Keratinocyte (primary cell): ENCODE measurements around the gene RNASE12. TPM values are rescaled to one million over a fixed set of nuclear protein-coding genes. Genes with fewer than 3 reads are reported as not detected.
A peak's percentile ranks its signal among the peaks of the same experiment; 100 is the strongest.

Experiments
- DNase-seq: peaks from one replicate; pipeline ENCODE4 v3.0.0-alpha.2; 2011; ENCODE audit warnings: low read depth, missing footprints, low spot score
- FAIRE-seq: peaks from 2 replicates; lab custom pipeline; 2011; peaks lifted over from hg19 to GRCh38; lab: Jason Lieb, UNC
- H2AFZ ChIP-seq: 2 replicates; pipeline ENCODE4 v1.6.0; 2012; ENCODE audit warnings: low read length, control low read depth, inconsistent platforms; ENCODE audit not compliant: control insufficient read depth
- H3K27ac ChIP-seq: 2 replicates; pipeline ENCODE4 v1.5.1; 2011; ENCODE audit warnings: low read length; ENCODE audit not compliant: control insufficient read depth, insufficient read depth
- H3K27me3 ChIP-seq: 3 replicates; pipeline ENCODE4 v1.6.0; 2011; ENCODE audit warnings: low read length; ENCODE audit not compliant: control insufficient read depth, insufficient read depth; ENCODE audit errors: extremely low read depth
- H3K36me3 ChIP-seq, 2 experiments: 2 replicates in 1 of 2; 3 replicates in 1 of 2; pipeline ENCODE4 v1.5.1; 2011; ENCODE audit warnings: low read length in 2 of 2, mild to moderate bottlenecking in 1 of 2; ENCODE audit not compliant: control insufficient read depth in 2 of 2, insufficient read depth in 2 of 2; ENCODE audit errors: extremely low read depth in 1 of 2
- H3K4me1 ChIP-seq: 3 replicates; pipeline ENCODE4 v1.5.1; 2011; ENCODE audit warnings: low read length; ENCODE audit not compliant: control insufficient read depth, insufficient read depth; ENCODE audit errors: extremely low read depth
- H3K4me2 ChIP-seq: 3 replicates; pipeline ENCODE4 v1.6.0; 2011; ENCODE audit warnings: low read depth, low read length; ENCODE audit not compliant: control insufficient read depth, insufficient read depth; ENCODE audit errors: extremely low read depth
- H3K4me3 ChIP-seq, 3 experiments: fragments of 200-600 bp in 1 of 3; sonication (generic) in 1 of 3; 2 replicates in 2 of 3; 3 replicates in 1 of 3; pipeline ENCODE4 v1.5.1; 2011 to 2016; ENCODE audit warnings: low read length in 3 of 3, mild to moderate bottlenecking in 3 of 3, control low read depth in 2 of 3, inconsistent platforms in 1 of 3, low read depth in 1 of 3, mixed read lengths in 1 of 3, mixed run types in 1 of 3, moderate library complexity in 1 of 3; ENCODE audit not compliant: control insufficient read depth in 2 of 3, insufficient read depth in 2 of 3; ENCODE audit errors: extremely low read depth in 1 of 3
- H3K79me2 ChIP-seq: 2 replicates; pipeline ENCODE4 v1.6.0; 2012; ENCODE audit warnings: low read length; ENCODE audit not compliant: control insufficient read depth, insufficient read depth
- H3K9ac ChIP-seq: 3 replicates; pipeline ENCODE4 v1.6.0; 2011; ENCODE audit warnings: low read length; ENCODE audit not compliant: control insufficient read depth, insufficient read depth; ENCODE audit errors: extremely low read depth
- H3K9me1 ChIP-seq: 3 replicates; pipeline ENCODE4 v1.6.0; 2011; ENCODE audit warnings: low read length; ENCODE audit not compliant: control insufficient read depth, insufficient read depth; ENCODE audit errors: extremely low read depth
- H3K9me3 ChIP-seq: 2 replicates; pipeline ENCODE4 v1.5.1; 2012; ENCODE audit warnings: low read depth, low read length; ENCODE audit not compliant: control insufficient read depth
- H4K20me1 ChIP-seq: 3 replicates; pipeline ENCODE4 v1.6.0; 2011; ENCODE audit warnings: low read length; ENCODE audit not compliant: control insufficient read depth, insufficient read depth; ENCODE audit errors: extremely low read depth
- CTCF ChIP-seq, 3 experiments: IDR thresholded peaks in 1 of 3; conservative IDR thresholded peaks in 1 of 3; optimal IDR thresholded peaks in 1 of 3; 2 replicates in 2 of 3; 3 replicates in 1 of 3; pipeline versions ENCODE3 to v1.5.1; 2011; ENCODE audit warnings: low read length in 3 of 3, mild to moderate bottlenecking in 3 of 3, moderate library complexity in 2 of 3, control low read depth in 1 of 3, inconsistent platforms in 1 of 3; ENCODE audit not compliant: insufficient read depth in 2 of 3; ENCODE audit errors: extremely low read depth in 1 of 3
- EZH2 ChIP-seq: IDR thresholded peaks from one replicate; pipeline ENCODE4 v1.6.1; 2012; ENCODE audit warnings: inconsistent platforms, mild to moderate bottlenecking, low read length, moderate library complexity
- dilution Hi-C: fragments of 300-500 bp; cut with MboI; formaldehyde crosslinking; loops from one replicate; pipeline ENCODE4 v1.7.0; 2020; ENCODE audit warnings: low sequenced_read_pairs; ENCODE audit not compliant: extremely low pct_ligation_motif_present
- polyA plus RNA-seq, 5 experiments: library from polyadenylated mRNA; depleted of rRNA in 3 of 5; stranded (reverse) in 3 of 5; stranded (forward) in 1 of 5; unstranded in 1 of 5; fragments of >200 nt; gene quantifications; 1 replicate in 1 of 5; 2 replicates in 3 of 5; 3 replicates in 1 of 5; pipeline versions ENCODE4 v1.2.1 to v1.2.3, GENCODE V29; 2011 to 2012; ENCODE audit warnings: missing spikeins in 2 of 5, low read depth in 1 of 5, low replicate concordance in 1 of 5

Gene RNASE12
- polyA plus RNA-seq, 1 donor (not counting 4 experiments of a cell fraction or from before 2014, with no cell fraction given): not detected

GRCh38 chr14:20628063-20628854 is 37.1 kb upstream of the RNASE12 start:
- no peak for TF ChIP-seq CTCF (optimal IDR thresholded peaks at IDR 0.05 in 1 of 3, IDR thresholded peaks at IDR 0.05 in 1 of 3, conservative IDR thresholded peaks at IDR 0.05 in 1 of 3; ENCODE audit: extremely low read depth in 1 of 3, insufficient read depth in 2 of 3, low read length in 3 of 3)
- no peaks in the 10 kb centered on the region for H3K36me3 ChIP-seq
- H3K27me3 ChIP-seq: no peaks in the 10 kb centered on the region
- H3K4me1 ChIP-seq: peaks cover 20% of the 10 kb centered on the region
- H3K9ac ChIP-seq: no peak overlapping the region
- H3K9me3 ChIP-seq: no peaks in the 10 kb centered on the region
- DNase-seq (no peak), FAIRE-seq (no peak)
- H3K27ac ChIP-seq: no peak overlapping the region
- no peaks in the 10 kb centered on the region for H3K9me1 ChIP-seq
- H2AFZ ChIP-seq: peak overlapping the region; percentile 8
- no peaks in the 10 kb centered on the region for H3K79me2 ChIP-seq
- H3K4me3 ChIP-seq: peak overlapping the region in 1 of 3 experiments; percentile 16
- peak overlapping the region; percentile 53 for H3K4me2 ChIP-seq
- dilution Hi-C loops: no loop called here
- H4K20me1 ChIP-seq: no peaks in the 10 kb centered on the region

GRCh38 chr14:20627346-20628027 is 36.3 kb upstream of the RNASE12 start:
- peaks cover 17% of the 10 kb centered on the region for H3K4me1 ChIP-seq
- DNase-seq: no peak

More at GRCh38 chr14:20627346-20628027, 36.3 kb upstream of the RNASE12 start:
- Histone ChIP-seq H3K79me2 (no peaks in the 10 kb centered on the region), H3K27ac (no peak overlapping the region), H3K27me3 (no peaks in the 10 kb centered on the region), H3K4me2 (peak overlapping the region; percentile 53), H2AFZ (peak overlapping the region; percentile 8), H3K36me3 (no peaks in the 10 kb centered on the region), H3K4me3 (peak overlapping the region in 1 of 3 experiments; percentile 16), H3K9me3 (no peaks in the 10 kb centered on the region), H3K9me1 (no peaks in the 10 kb centered on the region), H3K9ac (no peak overlapping the region), H4K20me1 (no peaks in the 10 kb centered on the region)
- peak; percentile 17 for FAIRE-seq
- TF ChIP-seq CTCF (optimal IDR thresholded peaks at IDR 0.05 in 1 of 3, IDR thresholded peaks at IDR 0.05 in 1 of 3, conservative IDR thresholded peaks at IDR 0.05 in 1 of 3; ENCODE audit: extremely low read depth in 1 of 3, insufficient read depth in 2 of 3, low read length in 3 of 3) (no peak), EZH2 (no peak)
- dilution Hi-C loops: no loop called here
